Mesenchymal stem cell (in vitro differentiated cells and primary cell): ENCODE data around the gene N4BP2L1.

Experiments used
- DNase-seq: peaks from one replicate; pipeline ENCODE4 v3.0.0-alpha.2; 2013
- H2AFZ ChIP-seq: one replicate; pipeline ENCODE4 v1.6.1; 2013; ENCODE audit warnings: low read depth, mild to moderate bottlenecking, control low read depth, inconsistent platforms, low read length, moderate library complexity
- H2AK5ac ChIP-seq: 2 replicates; pipeline ENCODE4 v1.6.1; 2013; ENCODE audit warnings: low read length, moderate library complexity, mild to moderate bottlenecking, inconsistent platforms; ENCODE audit not compliant: severe bottlenecking
- H2BK120ac ChIP-seq: one replicate; pipeline ENCODE4 v1.6.1; 2013; ENCODE audit warnings: low read depth, mild to moderate bottlenecking, inconsistent platforms, low read length, moderate library complexity
- H2BK12ac ChIP-seq, 2 experiments: one replicate each; pipeline ENCODE4 v1.6.1; 2013; ENCODE audit warnings: inconsistent platforms in 2 of 2, low read length in 2 of 2, mild to moderate bottlenecking in 2 of 2, moderate library complexity in 2 of 2, control low read depth in 1 of 2
- H2BK15ac ChIP-seq: one replicate; pipeline ENCODE4 v1.6.1; 2013; ENCODE audit warnings: mild to moderate bottlenecking, low read depth, inconsistent platforms; ENCODE audit not compliant: poor library complexity, severe bottlenecking
- H2BK5ac ChIP-seq: 2 replicates; pipeline ENCODE4 v1.6.1; 2013; ENCODE audit warnings: low read depth, mild to moderate bottlenecking, low read length, control low read depth, inconsistent platforms; ENCODE audit not compliant: poor library complexity, severe bottlenecking
- H3K14ac ChIP-seq, 2 experiments: one replicate each; pipeline ENCODE4 v1.6.1; 2013; ENCODE audit warnings: inconsistent platforms in 2 of 2, low read length in 2 of 2, control low read depth in 1 of 2, mild to moderate bottlenecking in 1 of 2, moderate library complexity in 1 of 2
- H3K18ac ChIP-seq, 2 experiments: one replicate each; pipeline ENCODE4 v1.6.1; 2013; ENCODE audit warnings: inconsistent platforms in 2 of 2, low read length in 2 of 2, control low read depth in 1 of 2, low read depth in 1 of 2, mild to moderate bottlenecking in 1 of 2
- H3K23ac ChIP-seq, 2 experiments: one replicate each; pipeline ENCODE4 v1.6.1; 2013; ENCODE audit warnings: inconsistent platforms in 2 of 2, low read length in 2 of 2, mild to moderate bottlenecking in 2 of 2, moderate library complexity in 2 of 2, control low read depth in 1 of 2
- H3K27ac ChIP-seq: 2 replicates; pipeline ENCODE4 v1.5.1; 2013; ENCODE audit warnings: mild to moderate bottlenecking, moderate library complexity, low read length, control low read depth, inconsistent platforms; ENCODE audit not compliant: poor library complexity, severe bottlenecking
- H3K27me3 ChIP-seq, 2 experiments: 2 replicates each; pipeline versions ENCODE4 v1.6.1 to v1.7.0; 2013; ENCODE audit warnings: low read length in 2 of 2, mild to moderate bottlenecking in 2 of 2, moderate library complexity in 2 of 2, control low read depth in 1 of 2, inconsistent platforms in 1 of 2; ENCODE audit not compliant: control insufficient read depth in 1 of 2, insufficient read depth in 1 of 2
- H3K36me3 ChIP-seq, 2 experiments: 2 replicates each; pipeline versions ENCODE4 v1.6.1 to v1.7.0; 2013; ENCODE audit warnings: low read length in 2 of 2, control low read depth in 1 of 2, inconsistent platforms in 1 of 2, low read depth in 1 of 2, mild to moderate bottlenecking in 1 of 2; ENCODE audit not compliant: insufficient read depth in 2 of 2, control insufficient read depth in 1 of 2
- H3K4ac ChIP-seq, 2 experiments: one replicate each; pipeline ENCODE4 v1.6.1; 2013; ENCODE audit warnings: inconsistent platforms in 2 of 2, low read length in 2 of 2, mild to moderate bottlenecking in 2 of 2, moderate library complexity in 2 of 2, control low read depth in 1 of 2, low read depth in 1 of 2
- H3K4me1 ChIP-seq: 2 replicates; pipeline ENCODE4 v1.6.1; 2013; ENCODE audit warnings: low read depth, low read length, control low read depth; ENCODE audit not compliant: control insufficient read depth, insufficient read depth
- H3K4me2 ChIP-seq: 2 replicates; pipeline ENCODE4 v1.6.1; 2013; ENCODE audit warnings: low read length, mild to moderate bottlenecking, inconsistent platforms; ENCODE audit not compliant: poor library complexity, severe bottlenecking
- H3K4me3 ChIP-seq, 2 experiments: 2 replicates each; pipeline versions ENCODE4 v1.5.1 to v1.7.0; 2013; ENCODE audit warnings: low read length in 2 of 2, mild to moderate bottlenecking in 2 of 2, control low read depth in 1 of 2, low read depth in 1 of 2; ENCODE audit not compliant: insufficient read depth in 1 of 2
- H3K79me1 ChIP-seq: replicated peaks from 2 replicates; pipeline ENCODE4 v1.6.1; 2013; ENCODE audit warnings: mild to moderate bottlenecking, control low read depth, low read length, inconsistent platforms; ENCODE audit not compliant: poor library complexity, severe bottlenecking
- H3K9ac ChIP-seq: 2 replicates; pipeline ENCODE4 v1.7.0; 2013; ENCODE audit warnings: mild to moderate bottlenecking, low read length, moderate library complexity
- H3K9me3 ChIP-seq: 2 replicates; pipeline ENCODE4 v1.7.0; 2013; ENCODE audit warnings: mild to moderate bottlenecking, low read length; ENCODE audit not compliant: control insufficient read depth
- H4K8ac ChIP-seq: one replicate; pipeline ENCODE4 v1.6.1; 2013; ENCODE audit warnings: inconsistent platforms, mild to moderate bottlenecking, low read length, moderate library complexity
- H4K91ac ChIP-seq: one replicate; pipeline ENCODE4 v1.6.1; 2013; ENCODE audit warnings: mild to moderate bottlenecking, low read length, inconsistent platforms
- WGBS: methylation state at CpG from one replicate; pipeline ENCODE4 v1.1.7; 2013; ENCODE audit warnings: mixed read lengths; 5-methylcytosine and 5-hydroxymethylcytosine counted together

N4BP2L1 gene

GRCh38 chr13:32468502-32469142 is 40.7 kb upstream of the N4BP2L1 start:
- no peak overlapping the region for H2BK120ac ChIP-seq
- no peak overlapping the region for H4K91ac ChIP-seq
- no peak overlapping the region for H4K8ac ChIP-seq
- H2BK15ac ChIP-seq = no peak overlapping the region
- no peak overlapping the region for H2AFZ ChIP-seq
- H3K9ac ChIP-seq = no peak overlapping the region
- no peak overlapping the region for H2BK5ac ChIP-seq
- no peaks in the 10 kb centered on the region for H3K27me3 ChIP-seq
- no peak overlapping the region for H3K14ac ChIP-seq
- H3K23ac ChIP-seq = no peak overlapping the region
- H3K79me1 ChIP-seq = no peaks in the 10 kb centered on the region
- H3K4me2 ChIP-seq = no peak overlapping the region
- H3K9me3 ChIP-seq = no peaks in the 10 kb centered on the region
- H3K4ac ChIP-seq = no peak overlapping the region
- no peak overlapping the region for H2BK12ac ChIP-seq
- H3K27ac ChIP-seq = no peak overlapping the region
- 82% methylated on average over 6 of the region's 6 CpGs for WGBS
- no peak for DNase-seq
- no peak overlapping the region for H2AK5ac ChIP-seq
- H3K18ac ChIP-seq = no peak overlapping the region
- no peaks in the 10 kb centered on the region for H3K4me1 ChIP-seq
- peaks cover 26 to 72% of the 10 kb centered on the region in 2 experiments for H3K36me3 ChIP-seq
- H3K4me3 ChIP-seq = no peak overlapping the region

DNA sequence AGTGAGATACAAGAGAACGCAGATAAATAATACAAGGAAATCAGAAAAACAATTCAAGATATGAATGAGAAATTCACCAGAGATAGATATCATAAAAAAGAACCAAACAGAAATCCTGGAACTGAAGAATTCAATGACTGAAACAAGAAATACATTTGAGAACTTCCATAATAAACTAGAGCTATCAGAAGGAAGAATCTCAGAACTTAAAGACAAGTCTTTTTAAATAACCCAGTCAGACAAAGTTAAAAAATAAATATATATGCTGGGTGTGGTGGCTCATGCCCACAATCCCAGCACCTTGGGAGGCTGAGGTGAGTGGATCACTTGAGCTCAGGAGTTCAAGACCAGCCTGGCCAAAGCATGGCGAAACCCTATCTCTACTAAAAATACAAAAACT is 28.7 kb upstream of the N4BP2L1 start:
- Histone ChIP-seq H4K91ac (no peak overlapping the region), H3K18ac (no peak overlapping the region), H3K23ac (no peak overlapping the region), H3K9ac (no peak overlapping the region), H2BK12ac (no peak overlapping the region), H2AFZ (no peak overlapping the region), H3K27me3 (no peaks in the 10 kb centered on the region), H3K14ac (no peak overlapping the region), H2BK120ac (no peak overlapping the region), H3K4me3 (no peak overlapping the region), H3K79me1 (peaks cover 20% of the 10 kb centered on the region), H3K9me3 (peaks cover 43% of the 10 kb centered on the region), H3K4me2 (no peak overlapping the region), H2BK15ac (no peak overlapping the region), H4K8ac (no peak overlapping the region), H3K36me3 (peaks cover 26 to 79% of the 10 kb centered on the region in 2 experiments), H3K4ac (no peak overlapping the region), H3K4me1 (peaks cover 1% of the 10 kb centered on the region), H2AK5ac (no peak overlapping the region), H3K27ac (no peak overlapping the region), H2BK5ac (no peak overlapping the region)
- no CpG with 5 or more reads among the region's 2 CpGs for WGBS
- DNase-seq = no peak

DNA sequence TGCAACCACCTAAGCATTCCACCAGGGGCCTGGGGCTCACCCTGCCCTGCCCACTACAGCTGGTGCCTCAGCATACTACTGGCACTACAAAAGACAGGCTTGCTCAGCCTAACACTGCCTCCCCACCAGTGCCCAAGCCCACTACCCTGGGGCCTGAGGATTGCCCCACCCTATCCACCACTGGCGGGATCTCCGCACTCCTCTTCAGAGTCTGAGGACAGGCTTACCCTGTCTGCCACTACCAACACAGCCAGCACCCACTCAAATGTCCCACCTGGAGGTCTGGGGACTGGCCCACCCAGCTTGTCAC is 27.6 kb upstream of the N4BP2L1 start:
- Histone ChIP-seq H2BK12ac (no peak overlapping the region), H3K4me1 (peaks cover 1% of the 10 kb centered on the region), H3K18ac (no peak overlapping the region), H3K79me1 (peaks cover 20% of the 10 kb centered on the region), H3K23ac (no peak overlapping the region), H4K8ac (no peak overlapping the region), H3K27ac (no peak overlapping the region), H3K27me3 (no peaks in the 10 kb centered on the region), H3K9me3 (peaks cover 34% of the 10 kb centered on the region), H3K4me3 (no peak overlapping the region), H3K36me3 (peaks cover 27 to 75% of the 10 kb centered on the region in 2 experiments), H3K14ac (no peak overlapping the region), H4K91ac (no peak overlapping the region), H3K4me2 (no peak overlapping the region), H3K4ac (no peak overlapping the region), H2BK5ac (no peak overlapping the region), H3K9ac (no peak overlapping the region), H2AFZ (no peak overlapping the region), H2BK120ac (no peak overlapping the region), H2BK15ac (no peak overlapping the region), H2AK5ac (no peak overlapping the region)
- DNase-seq = no peak
- 96% methylated on average over 2 of the region's 2 CpGs for WGBS

GRCh38 chr13:32454886-32455593 is 27.1 kb upstream of the N4BP2L1 start:
- DNase-seq = no peak
- 90% methylated on average over 8 of the region's 8 CpGs for WGBS
- H2BK12ac ChIP-seq = no peak overlapping the region
- H3K79me1 ChIP-seq = peaks cover 20% of the 10 kb centered on the region
- H4K8ac ChIP-seq = no peak overlapping the region
- H4K91ac ChIP-seq = no peak overlapping the region
- H2AK5ac ChIP-seq = no peak overlapping the region
- H3K23ac ChIP-seq = no peak overlapping the region
- no peak overlapping the region for H3K4me2 ChIP-seq
- no peak overlapping the region for H2BK15ac ChIP-seq
- H3K27me3 ChIP-seq = no peaks in the 10 kb centered on the region
- H3K9me3 ChIP-seq = peaks cover 34% of the 10 kb centered on the region
- H2AFZ ChIP-seq = no peak overlapping the region
- no peak overlapping the region for H2BK5ac ChIP-seq
- no peak overlapping the region for H3K4me3 ChIP-seq
- no peak overlapping the region for H3K27ac ChIP-seq
- H2BK120ac ChIP-seq = no peak overlapping the region
- no peak overlapping the region for H3K9ac ChIP-seq
- peaks cover 1% of the 10 kb centered on the region for H3K4me1 ChIP-seq
- no peak overlapping the region for H3K14ac ChIP-seq
- peak overlapping the region in 1 of 2 experiments; percentile 27 for H3K4ac ChIP-seq
- H3K18ac ChIP-seq = no peak overlapping the region
- H3K36me3 ChIP-seq = peaks cover 27 to 70% of the 10 kb centered on the region in 2 experiments
